B cell (primary cell): ENCODE measurements around the gene SLC30A2.

Experiments used
- CTCF ChIP-seq: fragments of 200-600 bp; IDR thresholded peaks from one replicate; pipeline ENCODE4 v1.8.0; 2022; ENCODE audit warnings: antibody characterized with exemption, mild to moderate bottlenecking
- EZH2 ChIP-seq: IDR thresholded peaks from 2 replicates; pipeline ENCODE4 v1.6.1; 2012; ENCODE audit warnings: borderline replicate concordance, low read depth, mild to moderate bottlenecking, moderate library complexity, low read length; ENCODE audit not compliant: insufficient read depth, poor library complexity, severe bottlenecking

GRCh38 chr1:26038477-26038876, 7.4 kb downstream of the SLC30A2 start:
- TF ChIP-seq CTCF (no peak), EZH2 (no peak)
